GM12878 (cell line): ENCODE results near the gene KIF18A. TPM values are rescaled to one million over a fixed set of nuclear protein-coding genes. Genes with fewer than 3 reads are reported as not detected.

ENCODE experiments used
- ASH2L ChIP-seq: fragments of 300-600, 200-600 bp; sonication (generic); IDR thresholded peaks from 2 replicates; pipeline ENCODE4 v1.6.1; 2017; ENCODE audit warnings: low read depth, mild to moderate bottlenecking, borderline replicate concordance
- BRCA1 ChIP-seq: IDR thresholded peaks from 2 replicates; pipeline ENCODE4 v1.6.1; 2011; ENCODE audit warnings: low read depth, low read length, improper control_type of control experiment
- CBFB ChIP-seq: IDR thresholded peaks from 2 replicates; pipeline ENCODE4 v1.6.1; 2016; ENCODE audit warnings: antibody characterized with exemption, low read depth
- CBX5 ChIP-seq: sonication (generic); IDR thresholded peaks from 2 replicates; pipeline ENCODE4 v1.6.1; 2016; ENCODE audit warnings: low read depth, moderate library complexity, mild to moderate bottlenecking, inconsistent platforms
- CREB1 ChIP-seq: IDR thresholded peaks from 2 replicates; pipeline ENCODE4 v1.6.1; 2012; ENCODE audit warnings: low read depth, mild to moderate bottlenecking, inconsistent platforms
- CREM ChIP-seq: IDR thresholded peaks from 2 replicates; pipeline ENCODE4 v1.6.1; 2014; ENCODE audit warnings: antibody characterized with exemption, low read depth
- FOXM1 ChIP-seq: IDR thresholded peaks from 2 replicates; pipeline ENCODE4 v1.6.1; 2012; ENCODE audit warnings: low read depth, mild to moderate bottlenecking, inconsistent platforms, low read length, moderate library complexity
- IKZF1 ChIP-seq: fragments of 450-650 bp; conservative IDR thresholded peaks from 2 replicates; pipeline ENCODE4 v1.6.1; 2017; ENCODE audit warnings: antibody characterized with exemption, mild to moderate bottlenecking
- KAT2A ChIP-seq: conservative IDR thresholded peaks from 2 replicates; pipeline ENCODE4 v1.6.1; 2011; ENCODE audit warnings: low read depth, low read length; ENCODE audit not compliant: control insufficient read depth
- LARP7 ChIP-seq: fragments of 450-650 bp; IDR thresholded peaks from 2 replicates; pipeline ENCODE4 v1.6.1; 2017; ENCODE audit warnings: mild to moderate bottlenecking
- MTA2 ChIP-seq: fragments of 450-650 bp; IDR thresholded peaks from 2 replicates; pipeline ENCODE4 v1.6.1; 2016; ENCODE audit warnings: low read depth, mild to moderate bottlenecking, moderate library complexity
- MTA3 ChIP-seq: IDR thresholded peaks from 2 replicates; pipeline ENCODE4 v1.6.1; 2012; ENCODE audit warnings: low read length, inconsistent platforms, borderline replicate concordance
- NFIC ChIP-seq: IDR thresholded peaks from 2 replicates; pipeline ENCODE4 v1.6.1; 2012; ENCODE audit warnings: low read depth, mild to moderate bottlenecking, inconsistent platforms, low read length, moderate library complexity
- POLR2AphosphoS5 ChIP-seq: IDR thresholded peaks from 2 replicates; pipeline ENCODE4 v1.6.1; 2011; ENCODE audit warnings: mild to moderate bottlenecking, low read length, inconsistent platforms
- POU2F2 ChIP-seq: IDR thresholded peaks from 3 replicates; pipeline ENCODE4 v1.6.1; 2011; ENCODE audit warnings: low read depth, mild to moderate bottlenecking, low read length, borderline replicate concordance
- RAD21 ChIP-seq: IDR thresholded peaks from 2 replicates; pipeline ENCODE4 v1.6.1; 2011; ENCODE audit warnings: mild to moderate bottlenecking, low read depth, low read length, moderate library complexity; ENCODE audit not compliant: insufficient read depth
- RELA ChIP-seq: fragments of 450-650 bp; IDR thresholded peaks from 2 replicates; pipeline ENCODE4 v1.8.0; 2014; ENCODE audit warnings: borderline replicate concordance; ENCODE audit not compliant: partially characterized antibody
- SIX5 ChIP-seq: IDR thresholded peaks from 2 replicates; pipeline ENCODE4 v1.6.1; 2011; ENCODE audit warnings: mild to moderate bottlenecking, low read depth, low read length, moderate library complexity; ENCODE audit not compliant: severe bottlenecking
- STAT3 ChIP-seq: IDR thresholded peaks from 2 replicates; pipeline ENCODE4 v1.6.1; 2011; ENCODE audit warnings: low read depth, low read length, improper control_type of control experiment
- SUZ12 ChIP-seq: fragments of 200-600 bp; sonication (generic); IDR thresholded peaks from one replicate; pipeline ENCODE4 v1.6.1; 2018; ENCODE audit warnings: antibody characterized with exemption, mild to moderate bottlenecking; ENCODE audit not compliant: unreplicated experiment
- TAF1 ChIP-seq: IDR thresholded peaks from 2 replicates; pipeline ENCODE4 v1.6.1; 2011; ENCODE audit warnings: mild to moderate bottlenecking, low read depth, low read length, borderline replicate concordance
- TARDBP ChIP-seq: IDR thresholded peaks from 2 replicates; pipeline ENCODE4 v1.6.1; 2016; ENCODE audit warnings: borderline replicate concordance
- TBL1XR1 ChIP-seq: IDR thresholded peaks from 2 replicates; pipeline ENCODE4 v1.6.1; 2012; ENCODE audit warnings: low read depth, low read length, improper control_type of control experiment
- WRNIP1 ChIP-seq: IDR thresholded peaks from 2 replicates; pipeline ENCODE4 v1.6.1; 2011; ENCODE audit warnings: low read depth, low read length, improper control_type of control experiment, borderline replicate concordance
- ZBED1 ChIP-seq: IDR thresholded peaks from 2 replicates; pipeline ENCODE4 v1.6.1; 2016; ENCODE audit warnings: borderline replicate concordance
- ZNF217 ChIP-seq: fragments of 450-650 bp; IDR thresholded peaks from 2 replicates; pipeline ENCODE4 v1.6.1; 2017; ENCODE audit warnings: antibody characterized with exemption, mild to moderate bottlenecking
- ZNF384 ChIP-seq: IDR thresholded peaks from 2 replicates; pipeline ENCODE4 v1.6.1; 2012; ENCODE audit warnings: low read depth, mild to moderate bottlenecking, low read length, improper control_type of control experiment, borderline replicate concordance
- polyA plus RNA-seq, 11 experiments: library from polyadenylated mRNA; depleted of rRNA in 4 of 11; unstranded in 6 of 11; stranded (reverse) in 5 of 11; fragments of >200 nt; fragmentation: Nextera tagmentation in 4 of 11; fragmentation: Illumina TruSeq in 1 of 11; extraction: Ambion mirVana in 4 of 11; extraction: Trizol in 1 of 11; gene quantifications; 1 replicate in 1 of 11; 2 replicates in 10 of 11; pipeline versions ENCODE4 v1.2.1 to v1.2.3, GENCODE V29; 2011 to 2016; ENCODE audit warnings: inconsistent platforms in 2 of 11, missing spikeins in 2 of 11, low read depth in 1 of 11
- total RNA-seq, 4 experiments: library from RNA; depleted of rRNA in 3 of 4; stranded (reverse); fragments of >200 nt in 3 of 4; fragmentation: Illumina TruSeq in 1 of 4; extraction: Trizol in 1 of 4; gene quantifications; 2 replicates each; pipeline versions ENCODE4 v1.2.1 to v1.2.3, GENCODE V29; 2013 to 2021
- TF ChIP-seq, protein P1 (sequence below): fragments of 450-650 bp; formaldehyde crosslinking; IDR thresholded peaks from 2 replicates; pipeline ENCODE4 v1.4.0; 2022; ENCODE audit warnings: mild to moderate bottlenecking, moderate library complexity
- TF ChIP-seq, protein P2 (sequence below), 3 experiments: IDR thresholded peaks in 2 of 3; conservative IDR thresholded peaks in 1 of 3; 2 replicates each; pipeline ENCODE4 v1.5.1; 2011; ENCODE audit warnings: low read depth in 3 of 3, low read length in 3 of 3, mild to moderate bottlenecking in 3 of 3, control low read depth in 2 of 3, moderate library complexity in 2 of 3, inconsistent platforms in 1 of 3, mixed read lengths in 1 of 3; ENCODE audit not compliant: control insufficient read depth in 2 of 3, insufficient read depth in 1 of 3; ENCODE audit errors: extremely low read depth in 1 of 3

Gene KIF18A
- total and polyA plus RNA-seq, 10 of the 15 experiments (the other 5 are each of a cell fraction or from before 2014, with no cell fraction given) = 11.2 to 31.5 (median 20.4) TPM

DNA sequence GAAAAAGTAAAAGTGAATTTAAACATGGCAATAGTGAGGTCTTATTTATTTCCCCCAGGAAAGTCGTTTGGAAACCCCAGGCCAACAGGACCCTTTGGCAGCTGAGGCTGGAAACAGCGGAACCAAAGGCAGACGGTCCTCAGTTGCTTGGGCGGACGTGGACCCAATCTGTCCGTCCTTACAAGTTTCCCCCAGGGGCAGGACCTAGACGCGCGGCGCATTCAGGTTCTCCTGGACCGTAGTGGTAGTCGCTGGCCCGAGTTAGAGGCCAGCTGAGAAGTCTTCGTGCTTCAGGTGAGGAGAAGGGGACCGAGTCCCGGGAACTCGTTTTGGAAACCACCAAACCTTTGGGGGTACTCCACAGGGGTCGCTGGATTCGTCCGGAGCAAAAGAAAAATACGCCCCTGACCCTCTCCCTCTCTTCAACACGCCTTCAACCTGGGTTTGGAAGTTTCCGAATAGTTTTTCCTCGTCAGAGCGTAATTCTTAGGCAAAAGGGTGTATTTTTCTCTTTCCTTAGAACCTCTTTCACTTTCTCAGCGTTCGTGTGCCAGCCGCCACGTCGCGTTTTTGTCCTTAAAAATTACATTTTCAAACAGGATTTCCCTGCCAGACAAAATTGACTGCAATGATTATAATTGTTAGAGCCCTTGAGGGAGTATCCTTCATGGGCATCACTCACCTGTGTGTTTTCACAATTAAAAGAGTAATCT, 2.3 kb upstream of the KIF18A start (continued):
- peak; percentile 87 for TF ChIP-seq ASH2L
- TF ChIP-seq MTA2 = 0 out of 2 replicates have a peak, but pooled peaks have one; percentile 28
- TF ChIP-seq, protein P1, sequence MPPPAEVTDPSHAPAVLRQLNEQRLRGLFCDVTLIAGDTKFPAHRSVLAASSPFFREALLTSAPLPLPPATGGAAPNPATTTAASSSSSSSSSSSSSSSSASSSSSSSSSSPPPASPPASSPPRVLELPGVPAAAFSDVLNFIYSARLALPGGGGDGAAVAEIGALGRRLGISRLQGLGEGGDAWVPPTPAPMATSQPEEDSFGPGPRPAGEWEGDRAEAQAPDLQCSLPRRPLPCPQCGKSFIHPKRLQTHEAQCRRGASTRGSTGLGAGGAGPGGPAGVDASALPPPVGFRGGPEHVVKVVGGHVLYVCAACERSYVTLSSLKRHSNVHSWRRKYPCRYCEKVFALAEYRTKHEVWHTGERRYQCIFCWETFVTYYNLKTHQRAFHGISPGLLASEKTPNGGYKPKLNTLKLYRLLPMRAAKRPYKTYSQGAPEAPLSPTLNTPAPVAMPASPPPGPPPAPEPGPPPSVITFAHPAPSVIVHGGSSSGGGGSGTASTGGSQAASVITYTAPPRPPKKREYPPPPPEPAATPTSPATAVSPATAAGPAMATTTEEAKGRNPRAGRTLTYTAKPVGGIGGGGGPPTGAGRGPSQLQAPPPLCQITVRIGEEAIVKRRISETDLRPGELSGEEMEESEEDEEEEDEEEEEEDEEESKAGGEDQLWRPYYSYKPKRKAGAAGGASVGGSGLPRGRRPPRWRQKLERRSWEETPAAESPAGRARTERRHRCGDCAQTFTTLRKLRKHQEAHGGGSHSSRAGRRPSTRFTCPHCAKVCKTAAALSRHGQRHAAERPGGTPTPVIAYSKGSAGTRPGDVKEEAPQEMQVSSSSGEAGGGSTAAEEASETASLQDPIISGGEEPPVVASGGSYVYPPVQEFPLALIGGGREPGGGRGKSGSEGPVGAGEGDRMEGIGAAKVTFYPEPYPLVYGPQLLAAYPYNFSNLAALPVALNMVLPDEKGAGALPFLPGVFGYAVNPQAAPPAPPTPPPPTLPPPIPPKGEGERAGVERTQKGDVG (CRISPR knock-in tag) = no peak
- peak; percentile 81 for TF ChIP-seq IKZF1
- TF ChIP-seq TBL1XR1 = peak; percentile 88
- TF ChIP-seq CREB1 = peak; percentile 77
- TF ChIP-seq NFIC = 0 out of 2 replicates have a peak, but pooled peaks have one; percentile 8
- TF ChIP-seq FOXM1 = peak; percentile 41; the same call in 1 of the 2 replicates
- TF ChIP-seq RAD21 = no peak
- no peak for TF ChIP-seq SUZ12
- TF ChIP-seq, protein P2, sequence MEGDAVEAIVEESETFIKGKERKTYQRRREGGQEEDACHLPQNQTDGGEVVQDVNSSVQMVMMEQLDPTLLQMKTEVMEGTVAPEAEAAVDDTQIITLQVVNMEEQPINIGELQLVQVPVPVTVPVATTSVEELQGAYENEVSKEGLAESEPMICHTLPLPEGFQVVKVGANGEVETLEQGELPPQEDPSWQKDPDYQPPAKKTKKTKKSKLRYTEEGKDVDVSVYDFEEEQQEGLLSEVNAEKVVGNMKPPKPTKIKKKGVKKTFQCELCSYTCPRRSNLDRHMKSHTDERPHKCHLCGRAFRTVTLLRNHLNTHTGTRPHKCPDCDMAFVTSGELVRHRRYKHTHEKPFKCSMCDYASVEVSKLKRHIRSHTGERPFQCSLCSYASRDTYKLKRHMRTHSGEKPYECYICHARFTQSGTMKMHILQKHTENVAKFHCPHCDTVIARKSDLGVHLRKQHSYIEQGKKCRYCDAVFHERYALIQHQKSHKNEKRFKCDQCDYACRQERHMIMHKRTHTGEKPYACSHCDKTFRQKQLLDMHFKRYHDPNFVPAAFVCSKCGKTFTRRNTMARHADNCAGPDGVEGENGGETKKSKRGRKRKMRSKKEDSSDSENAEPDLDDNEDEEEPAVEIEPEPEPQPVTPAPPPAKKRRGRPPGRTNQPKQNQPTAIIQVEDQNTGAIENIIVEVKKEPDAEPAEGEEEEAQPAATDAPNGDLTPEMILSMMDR (IDR thresholded peaks at IDR 0.05 in 2 of 3, conservative IDR thresholded peaks at IDR 0.05 in 1 of 3; ENCODE audit: control insufficient read depth in 2 of 3, extremely low read depth in 1 of 3, insufficient read depth in 1 of 3, low read depth in 3 of 3, low read length in 3 of 3) = no peak
- TF ChIP-seq MTA3 = no peak; the same call in 1 of the 2 replicates
- TF ChIP-seq BRCA1 = no peak
- peak; percentile 94 for TF ChIP-seq POU2F2
- TF ChIP-seq TAF1 = peak; percentile 93
- TF ChIP-seq CBFB = peak; percentile 68; the same call in 1 of the 2 replicates
- peak; percentile 96 for TF ChIP-seq CBX5
- TF ChIP-seq SIX5 = peak; percentile 76
- no peak for TF ChIP-seq STAT3
- TF ChIP-seq WRNIP1 = peak; percentile 84; the same call in 1 of the 2 replicates
- peak; percentile 85 for TF ChIP-seq LARP7
- TF ChIP-seq ZNF384 = no peak
- no peak for TF ChIP-seq ZNF217
- peak; percentile 81 for TF ChIP-seq POLR2AphosphoS5
- TF ChIP-seq ZBED1 = no peak
- TF ChIP-seq CREM = peak; percentile 81
- TF ChIP-seq KAT2A = no peak
- peak; percentile 85; the same call in 1 of the 2 replicates for TF ChIP-seq TARDBP
- peak; percentile 73 for TF ChIP-seq RELA
